GM13977 (cell line): ENCODE results near the gene CORO1C.

Experiments
- DNase-seq: peaks from one replicate; pipeline ENCODE4 v3.0.0; 2012; ENCODE audit warnings: low spot score
- CTCF ChIP-seq: IDR thresholded peaks from 2 replicates; pipeline ENCODE4 v1.5.1; 2012; ENCODE audit warnings: mild to moderate bottlenecking, control low read depth; ENCODE audit not compliant: insufficient read depth; ENCODE audit errors: extremely low read depth, missing control alignments
- in situ Hi-C: fragments of 300-500 bp; cut with MboI; formaldehyde crosslinking; loops from one replicate; pipeline ENCODE4 v1.12.0; 2022; ENCODE audit warnings: low sequenced_read_pairs, low pct_unique_long_range_greater_than_20kb, mixed read lengths, inconsistent platforms; ENCODE audit not compliant: unreplicated experiment

Gene CORO1C

GRCh38 chr12:108610336-108610815, 120.9 kb downstream of the CORO1C start:
- in situ Hi-C loops = no loop called here
- DNase-seq = no peak
- TF ChIP-seq CTCF = no peak

DNA sequence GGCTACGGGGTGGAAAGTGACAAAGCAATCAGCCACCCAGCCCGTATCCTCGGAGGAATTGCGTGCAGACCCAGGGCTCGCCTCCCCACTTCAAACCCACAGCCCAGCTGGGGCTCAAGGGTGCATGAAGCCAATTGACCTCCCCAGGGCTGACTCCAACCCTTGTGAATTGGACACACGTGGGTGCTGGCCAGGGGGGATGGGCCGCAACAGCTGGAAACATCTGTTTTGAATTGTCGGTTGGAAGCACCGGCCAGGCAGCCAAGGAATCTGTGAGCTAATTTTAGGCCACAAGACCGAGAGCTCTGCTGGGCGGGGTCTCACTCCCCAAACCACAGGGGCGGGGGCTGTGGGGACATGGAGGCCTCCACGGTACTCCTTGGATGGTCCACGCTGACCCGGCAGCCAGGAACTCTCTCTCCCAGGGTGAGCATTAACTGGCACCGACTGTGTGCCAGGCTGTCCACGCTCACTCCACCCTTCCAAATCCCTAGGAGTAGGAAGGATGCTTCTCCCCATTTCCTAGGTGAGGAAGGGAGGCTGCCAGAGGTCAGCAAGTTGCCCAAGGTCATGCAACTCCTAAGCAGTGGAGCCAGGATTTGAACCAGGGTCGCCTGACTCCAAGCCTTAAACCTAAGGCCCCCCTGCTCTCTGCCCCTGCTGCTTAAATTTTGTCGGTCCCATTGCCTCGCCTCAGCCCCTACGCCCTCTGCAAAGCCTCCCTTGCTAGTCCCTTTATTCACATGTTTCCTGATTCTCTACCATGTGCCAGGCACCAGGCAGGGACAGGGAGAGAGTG, 121.6 kb downstream of the CORO1C start:
- in situ Hi-C loops = no loop called here
- TF ChIP-seq CTCF = no peak
- no peak for DNase-seq

DNA sequence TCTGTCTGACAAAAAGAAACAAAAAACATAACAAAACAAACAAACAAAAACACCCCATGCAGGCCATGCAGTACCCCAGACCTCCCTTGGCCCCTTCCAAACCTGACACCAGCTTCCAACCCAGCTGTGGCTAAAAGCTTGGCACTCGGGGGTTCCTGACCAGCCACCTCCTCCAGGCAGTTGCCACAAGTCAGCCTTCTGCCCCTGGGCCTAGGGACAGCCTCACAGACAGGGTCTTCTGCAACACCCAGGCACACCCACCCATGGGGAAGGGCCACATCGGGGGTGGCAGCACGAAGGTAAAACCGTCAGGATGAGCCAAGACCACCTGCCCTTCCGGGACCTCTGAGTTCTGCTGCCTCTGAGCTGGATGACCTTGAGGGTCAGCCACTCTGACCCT, 122.7 kb downstream of the CORO1C start:
- in situ Hi-C loops = no loop called here
- no peak for TF ChIP-seq CTCF
- DNase-seq = no peak

DNA sequence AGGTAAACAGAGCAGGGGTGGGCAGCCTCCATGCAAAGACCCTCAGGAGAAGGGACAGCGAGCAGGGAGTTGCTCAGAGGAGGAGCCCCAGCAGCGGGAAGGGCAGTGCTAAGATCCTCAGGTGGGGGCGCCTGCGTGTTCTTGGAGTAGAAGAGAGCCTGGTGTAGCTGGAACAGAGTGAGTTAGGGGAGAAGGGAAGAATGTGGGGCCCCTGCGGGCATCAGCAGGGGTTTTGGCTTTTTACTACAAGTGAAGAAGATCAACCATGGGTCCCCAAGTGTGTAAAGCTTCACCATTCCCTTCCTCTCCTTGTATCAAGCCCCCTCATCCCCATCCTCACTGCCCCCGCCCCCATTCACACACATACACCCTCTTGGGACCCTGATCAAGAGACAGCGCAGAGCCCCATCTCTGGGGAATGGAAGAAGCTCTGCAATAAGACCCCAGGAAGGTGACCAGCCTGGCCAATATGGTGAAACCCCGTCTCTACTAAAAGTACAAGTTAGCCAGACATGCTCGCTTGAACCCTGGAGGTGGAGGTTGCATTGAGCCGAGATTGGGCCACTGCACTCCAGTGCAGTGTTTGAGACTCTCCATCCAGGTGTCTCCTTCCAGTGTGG, 123.2 kb downstream of the CORO1C start:
- no peak for TF ChIP-seq CTCF
- in situ Hi-C loops = no loop called here

DNA sequence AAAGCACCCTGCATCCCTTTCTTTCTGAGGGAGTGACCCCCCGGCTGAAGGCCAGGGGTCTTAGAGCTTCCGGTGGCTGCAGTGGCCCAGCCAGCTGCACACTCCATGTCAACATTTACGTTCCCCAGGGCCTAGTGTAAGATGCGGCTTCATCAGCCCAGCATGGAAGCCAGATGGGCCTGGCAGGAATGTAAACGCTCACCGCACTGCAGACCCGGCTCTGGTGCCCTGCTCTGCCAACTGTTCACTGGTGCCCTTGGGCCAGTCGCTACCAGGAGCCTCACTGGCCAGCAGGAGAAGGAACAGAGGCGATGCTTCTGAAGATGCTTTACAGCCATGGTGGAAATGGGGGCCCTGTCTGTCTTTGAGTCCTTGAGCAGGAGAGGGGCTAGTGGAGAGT, 124.8 kb downstream of the CORO1C start:
- no peak for TF ChIP-seq CTCF
- in situ Hi-C loops = no loop called here
- no peak for DNase-seq

More for the DNA sequence above, 123.2 kb downstream of the CORO1C start:
- DNase-seq = no peak

GRCh38 chr12:108605690-108606406, 125.5 kb downstream of the CORO1C start:
- in situ Hi-C loops = no loop called here
- no peak for DNase-seq
- no peak for TF ChIP-seq CTCF
